HCT116 (cell line): ENCODE results near the gene AGAP1. TPM values are rescaled to one million over a fixed set of nuclear protein-coding genes. Genes with fewer than 3 reads are reported as not detected.

Experiments used
- ATAC-seq: fragments of 200-7000 bp; cut with Tn5 transposase; 2 replicates; pipeline ENCODE4 v1.9.1; 2020; ENCODE audit warnings: mild to moderate bottlenecking, moderate library complexity
- BruUV-seq: library from RNA; stranded (reverse); fragments of 400-500 nt; replicated peaks from 2 replicates; lab custom pipeline; 2021; lab: Mats Ljungman, UMichigan
- CTCF ChIA-PET: fragments of 300-600 bp; sonication (Branson Sonifier 250); formaldehyde crosslinking; loops from one replicate; lab custom pipeline; 2021; ENCODE audit warnings: antibody characterized with exemption; lab: Charles Lee
- POLR2A ChIA-PET: fragments of 300-600, 350-600 bp; sonication (Branson Sonifier 250); formaldehyde crosslinking; loops from one replicate; lab custom pipeline; 2021; ENCODE audit warnings: antibody characterized with exemption; lab: Charles Lee
- RAD21 ChIA-PET, 2 experiments: fragments of 300-600 bp; sonication (Branson Sonifier 250); formaldehyde crosslinking; loops; one replicate each; lab custom pipeline; 2023; ENCODE audit warnings: low total read pairs in 2 of 2; ENCODE audit not compliant: uncharacterized antibody in 2 of 2, unreplicated experiment in 2 of 2, low non-redundant PET in 1 of 2; lab: Charles Lee
- DNase-seq: peaks from one replicate; pipeline ENCODE4 v3.0.0-alpha.2; 2010; ENCODE audit warnings: low read depth, low spot score
- H2AFZ ChIP-seq: fragments of 200-600 bp; shearing (Covaris generic), sonication (generic); 2 replicates; pipeline ENCODE4 v1.6.1; 2017; ENCODE audit warnings: low read depth, mixed run types, mixed read lengths, antibody characterized with exemption, low read length; ENCODE audit not compliant: poor library complexity, severe bottlenecking
- H3K27ac ChIP-seq: 2 replicates; pipeline ENCODE4 v1.5.1; 2012; ENCODE audit warnings: low read depth, low read length
- H3K27me3 ChIP-seq: fragments of 200-600 bp; sonication (generic); 2 replicates; pipeline ENCODE4 v1.6.1; 2016; ENCODE audit warnings: mixed run types, low read length, mixed read lengths; ENCODE audit not compliant: insufficient read depth
- H3K36me3 ChIP-seq, 2 experiments: fragments of 200-500 bp in 1 of 2; fragments of 200-600 bp in 1 of 2; sonication (Bioruptor generic) in 1 of 2; sonication (generic) in 1 of 2; 2 replicates each; pipeline versions ENCODE4 v1.5.1 to v1.6.1; 2014 to 2016; ENCODE audit warnings: low read length in 2 of 2, inconsistent platforms in 1 of 2, mixed read lengths in 1 of 2, mixed run types in 1 of 2; ENCODE audit not compliant: insufficient read depth in 2 of 2, control insufficient read depth in 1 of 2
- H3K4me1 ChIP-seq, 2 experiments: fragments of 200-600 bp in 1 of 2; sonication (generic) in 1 of 2; 2 replicates each; pipeline versions ENCODE4 v1.5.1 to v1.6.1; 2012 to 2017; ENCODE audit warnings: low read length in 2 of 2, inconsistent platforms in 1 of 2, mild to moderate bottlenecking in 1 of 2, mixed read lengths in 1 of 2, mixed run types in 1 of 2, moderate library complexity in 1 of 2; ENCODE audit not compliant: insufficient read depth in 2 of 2, control insufficient read depth in 1 of 2
- H3K4me2 ChIP-seq: fragments of 200-600 bp; sonication (generic); 2 replicates; pipeline ENCODE4 v1.6.1; 2017; ENCODE audit warnings: mixed run types, low read length, mixed read lengths
- H3K4me3 ChIP-seq, 2 experiments: fragments of 200-600 bp in 1 of 2; sonication (generic) in 1 of 2; replicated peaks in 1 of 2; 2 replicates each; pipeline ENCODE4 v1.5.1; 2011 to 2016; ENCODE audit warnings: low read length in 2 of 2, control low read depth in 1 of 2, low read depth in 1 of 2, mild to moderate bottlenecking in 1 of 2, mixed read lengths in 1 of 2, mixed run types in 1 of 2
- H3K79me2 ChIP-seq: fragments of 200-600 bp; sonication (generic); 2 replicates; pipeline ENCODE4 v1.6.1; 2017; ENCODE audit warnings: mild to moderate bottlenecking, mixed run types, low read length, moderate library complexity, mixed read lengths; ENCODE audit not compliant: insufficient read depth
- H3K9ac ChIP-seq: fragments of 200-600 bp; sonication (generic); 2 replicates; pipeline ENCODE4 v1.6.1; 2016; ENCODE audit warnings: low read length, mixed read lengths
- H3K9me2 ChIP-seq: fragments of 200-600 bp; sonication (generic), shearing (Covaris generic); 2 replicates; pipeline ENCODE4 v1.6.1; 2017; ENCODE audit warnings: mixed run types, mild to moderate bottlenecking, moderate library complexity; ENCODE audit not compliant: insufficient read depth
- H3K9me3 ChIP-seq, 2 experiments: fragments of 200-500 bp in 1 of 2; fragments of 200-600 bp in 1 of 2; sonication (Bioruptor generic) in 1 of 2; sonication (generic) in 1 of 2; 2 replicates each; pipeline ENCODE4 v1.6.1; 2014 to 2017; ENCODE audit warnings: low read length in 2 of 2, mixed read lengths in 2 of 2, inconsistent platforms in 1 of 2, low read depth in 1 of 2, mild to moderate bottlenecking in 1 of 2, mixed run types in 1 of 2, moderate library complexity in 1 of 2; ENCODE audit not compliant: control insufficient read depth in 1 of 2, insufficient read depth in 1 of 2
- H4K20me1 ChIP-seq: fragments of 200-600 bp; sonication (generic), shearing (Covaris generic); 2 replicates; pipeline ENCODE4 v1.6.1; 2017; ENCODE audit warnings: mixed run types, mild to moderate bottlenecking, moderate library complexity; ENCODE audit not compliant: insufficient read depth
- ATF3 ChIP-seq: IDR thresholded peaks from 2 replicates; pipeline ENCODE4 v1.6.1; 2012
- EGR1 ChIP-seq: IDR thresholded peaks from 2 replicates; pipeline ENCODE4 v1.6.1; 2012; ENCODE audit warnings: low read depth
- ELF1 ChIP-seq: IDR thresholded peaks from 2 replicates; pipeline ENCODE4 v1.6.1; 2012; ENCODE audit warnings: low read depth, borderline replicate concordance
- EZH2 ChIP-seq: fragments of 200-600 bp; sonication (generic); IDR thresholded peaks from 2 replicates; pipeline ENCODE4 v1.6.1; 2017; ENCODE audit warnings: antibody characterized with exemption, mixed run types
- EZH2phosphoT487 ChIP-seq: fragments of 200-600 bp; IDR thresholded peaks from 2 replicates; pipeline ENCODE4 v1.6.1; 2018; ENCODE audit warnings: antibody characterized with exemption, borderline replicate concordance
- JUND ChIP-seq: IDR thresholded peaks from 2 replicates; pipeline ENCODE4 v1.6.1; 2012
- POLR2A ChIP-seq: IDR thresholded peaks from 2 replicates; pipeline ENCODE4 v1.7.0; 2011; ENCODE audit warnings: borderline replicate concordance; ENCODE audit not compliant: insufficient read depth, insufficient read length; ENCODE audit errors: extremely low read depth
- POLR2AphosphoS5 ChIP-seq: IDR thresholded peaks from 2 replicates; pipeline ENCODE4 v1.6.1; 2011; ENCODE audit warnings: mild to moderate bottlenecking, low read depth, low read length, moderate library complexity
- REST ChIP-seq: IDR thresholded peaks from 2 replicates; pipeline ENCODE4 v1.6.1; 2012; ENCODE audit warnings: low read depth
- SIN3A ChIP-seq: IDR thresholded peaks from 2 replicates; pipeline ENCODE4 v1.6.1; 2012; ENCODE audit warnings: low read depth
- SP1 ChIP-seq: IDR thresholded peaks from 2 replicates; pipeline ENCODE4 v1.6.1; 2012; ENCODE audit warnings: low read depth
- SRF ChIP-seq: IDR thresholded peaks from 2 replicates; pipeline ENCODE4 v1.6.1; 2012; ENCODE audit warnings: low read depth
- TCF7L2 ChIP-seq: IDR thresholded peaks from 2 replicates; pipeline ENCODE4 v1.7.0; 2011; ENCODE audit warnings: borderline replicate concordance, inconsistent platforms; ENCODE audit not compliant: insufficient read depth, insufficient read length; ENCODE audit errors: extremely low read depth
- YY1 ChIP-seq: IDR thresholded peaks from 2 replicates; pipeline ENCODE4 v1.6.1; 2011; ENCODE audit warnings: low read length, low read depth, moderate library complexity, mild to moderate bottlenecking; ENCODE audit not compliant: insufficient replicate concordance; ENCODE audit errors: extremely low read depth
- ZBTB33 ChIP-seq: IDR thresholded peaks from 2 replicates; pipeline ENCODE4 v1.6.1; 2011; ENCODE audit warnings: mild to moderate bottlenecking, low read length, moderate library complexity; ENCODE audit not compliant: insufficient replicate concordance; ENCODE audit errors: extremely low read depth
- ZFX ChIP-seq: fragments of 450-650 bp; IDR thresholded peaks from 2 replicates; pipeline ENCODE4 v1.6.1; 2017
- ZNF274 ChIP-seq: fragments of 200-500 bp; sonication (Bioruptor generic); IDR thresholded peaks from 2 replicates; pipeline ENCODE4 v1.6.1; 2014; ENCODE audit warnings: mild to moderate bottlenecking, low read depth, low read length, inconsistent platforms
- intact Hi-C: fragments of 100-400 bp; cut with micrococcal nuclease; formaldehyde crosslinking; loops from 2 replicates; pipeline ENCODE4 v1.10.0; 2022
- total RNA-seq: library from RNA; stranded (reverse); gene quantifications from one replicate; pipeline ENCODE4 v1.2.1, GENCODE V29; 2021; ENCODE audit not compliant: unreplicated experiment

The AGAP1 gene
- total RNA-seq, 1 experiment from 2014 or later: 43.8 TPM

GRCh38 chr2:236044191-236044590 is 550.3 kb downstream of the AGAP1 start (continued):
- TF ChIP-seq SRF (no peak), ZNF274 (no peak), ELF1 (no peak), ZBTB33 (no peak)

GRCh38 chr2:236045251-236046235 is 551.7 kb downstream of the AGAP1 start:
- POLR2A ChIA-PET: no interaction called here
- H3K9ac ChIP-seq: no peak overlapping the region
- no peak overlapping the region for H3K27ac ChIP-seq
- no peak for ATAC-seq
- DNase-seq: no peak
- H4K20me1 ChIP-seq: no peaks in the 10 kb centered on the region
- no peaks in the 10 kb centered on the region for H3K79me2 ChIP-seq
- no peaks in the 10 kb centered on the region for H3K9me2 ChIP-seq
- peaks cover 0 to 2% of the 10 kb centered on the region in 2 experiments; a peak in 1 of 4 replicates for H3K36me3 ChIP-seq
- H3K4me3 ChIP-seq: no peak overlapping the region
- no TSS peak for BruUV-seq
- intact Hi-C loops: no loop called here
- CTCF ChIA-PET: no interaction called here
- H3K4me2 ChIP-seq: no peak overlapping the region
- peaks cover 0 to 3% of the 10 kb centered on the region in 2 experiments; a peak in 1 of 4 replicates for H3K4me1 ChIP-seq
- no peaks in the 10 kb centered on the region for H3K9me3 ChIP-seq
- no peak overlapping the region for H2AFZ ChIP-seq
- no peaks in the 10 kb centered on the region for H3K27me3 ChIP-seq
- RAD21 ChIA-PET: no interaction called here
- TF ChIP-seq YY1 (no peak), EGR1 (no peak), EZH2phosphoT487 (no peak), SRF (no peak), ATF3 (no peak), EZH2 (no peak), REST (no peak), TCF7L2 (no peak), SIN3A (no peak), ZFX (no peak), POLR2A (no peak), JUND (no peak), ELF1 (no peak), SP1 (no peak), POLR2AphosphoS5 (no peak)
